K562 (cell line): ENCODE measurements around the gene MX1. TPM values are rescaled to one million over a fixed set of nuclear protein-coding genes. Genes with fewer than 3 reads are reported as not detected.

ENCODE experiments used
- ATAC-seq: fragments of 200-7000 bp; cut with Tn5 transposase; 3 replicates; pipeline ENCODE4 v1.9.1; 2020; ENCODE audit warnings: moderate library complexity
- BruUV-seq: library from RNA; stranded (reverse); fragments of 400-500 nt; replicated peaks from 2 replicates; lab custom pipeline; 2021; lab: Mats Ljungman, UMichigan
- CTCF ChIA-PET: fragments of 300-600 bp; formaldehyde crosslinking; extraction: SDS; loops from one replicate; lab custom pipeline; 2021; ENCODE audit warnings: low intra/inter-chr PET ratio; lab: Yijun Ruan, JAX
- POLR2A ChIA-PET: fragments of 300-600, 350-650 bp; sonication (Branson Sonifier 250); formaldehyde crosslinking; extraction: SDS; loops from one replicate; lab custom pipeline; 2021; ENCODE audit warnings: antibody characterized with exemption, inconsistent platforms; lab: Yijun Ruan, JAX
- DNase-seq, 4 experiments: peaks; one replicate each; pipeline versions ENCODE4 v3.0.0 to v3.0.0-alpha.2; 2011 to 2018; ENCODE audit warnings: low spot score in 3 of 4, mixed read lengths in 3 of 4; ENCODE audit errors: extremely low read depth in 1 of 4
- FAIRE-seq: peaks from 2 replicates; lab custom pipeline; 2011; peaks lifted over from hg19 to GRCh38; lab: Jason Lieb, UNC
- H2AFZ ChIP-seq: 2 replicates; pipeline ENCODE4 v1.6.0; 2011; ENCODE audit warnings: low read depth, low read length, control low read depth, inconsistent platforms
- H3K27ac ChIP-seq: fragments of 200-600 bp; 3 replicates; pipeline ENCODE4 v1.8.0; 2011; ENCODE audit warnings: low read depth, mild to moderate bottlenecking, control low read depth, inconsistent platforms, low read length, moderate library complexity, mixed read lengths; ENCODE audit errors: extremely low read depth
- H3K27me3 ChIP-seq, 2 experiments: fragments of 300-600 bp in 1 of 2; 2 replicates in 1 of 2; 3 replicates in 1 of 2; pipeline versions ENCODE4 v1.6.0 to v1.8.0; 2011; ENCODE audit warnings: inconsistent platforms in 2 of 2, low read length in 2 of 2, mild to moderate bottlenecking in 1 of 2, mixed read lengths in 1 of 2, moderate library complexity in 1 of 2; ENCODE audit not compliant: control insufficient read depth in 2 of 2, insufficient read depth in 2 of 2
- H3K36me3 ChIP-seq: fragments of 300-600 bp; 3 replicates; pipeline ENCODE4 v1.8.0; 2011; ENCODE audit warnings: mild to moderate bottlenecking, low read length, inconsistent platforms; ENCODE audit not compliant: control insufficient read depth, insufficient read depth
- H3K4me1 ChIP-seq, 2 experiments: fragments of 200-600 bp in 1 of 2; replicated peaks in 1 of 2; 2 replicates in 1 of 2; 3 replicates in 1 of 2; pipeline versions ENCODE4 v1.5.1 to v1.8.0; 2011; ENCODE audit warnings: inconsistent platforms in 2 of 2, low read length in 2 of 2, mild to moderate bottlenecking in 1 of 2, mixed read lengths in 1 of 2, moderate library complexity in 1 of 2; ENCODE audit not compliant: control insufficient read depth in 2 of 2, insufficient read depth in 2 of 2
- H3K4me2 ChIP-seq: 2 replicates; pipeline ENCODE4 v1.6.1; 2011; ENCODE audit warnings: low read length, control low read depth, inconsistent platforms, mixed read lengths; ENCODE audit not compliant: insufficient read depth
- H3K4me3 ChIP-seq: fragments of 200-600 bp; sonication (generic), shearing (Covaris generic); 2 replicates; pipeline ENCODE4 v1.5.1; 2016; ENCODE audit warnings: control low read depth, inconsistent platforms
- H3K79me2 ChIP-seq: fragments of 200-600 bp; 3 replicates; pipeline ENCODE4 v1.8.0; 2011; ENCODE audit warnings: low read length, inconsistent platforms; ENCODE audit not compliant: control insufficient read depth, insufficient read depth
- H3K9ac ChIP-seq, 2 experiments: 2 replicates each; pipeline versions ENCODE4 v1.6.0 to v1.6.1; 2011; ENCODE audit warnings: low read depth in 2 of 2, low read length in 2 of 2, control low read depth in 1 of 2, inconsistent platforms in 1 of 2, mild to moderate bottlenecking in 1 of 2, mixed read lengths in 1 of 2; ENCODE audit not compliant: insufficient read depth in 1 of 2
- H3K9me1 ChIP-seq: one replicate; pipeline ENCODE4 v1.6.0; 2011; ENCODE audit warnings: inconsistent platforms, mild to moderate bottlenecking, low read length, moderate library complexity; ENCODE audit not compliant: control insufficient read depth, insufficient read depth
- H3K9me3 ChIP-seq: replicated peaks from 2 replicates; pipeline ENCODE4 v1.5.1; 2011; ENCODE audit warnings: low read depth, low read length, inconsistent platforms; ENCODE audit not compliant: control insufficient read depth, insufficient read depth
- H4K20me1 ChIP-seq: replicated peaks from 2 replicates; pipeline ENCODE4 v1.6.1; 2011; ENCODE audit warnings: low read length, inconsistent platforms, mixed read lengths; ENCODE audit not compliant: control insufficient read depth, insufficient read depth
- BMI1 ChIP-seq: fragments of 150-350 bp; IDR thresholded peaks from 2 replicates; pipeline ENCODE4 v1.6.1; 2014; ENCODE audit warnings: low read length
- BRCA1 ChIP-seq, 2 experiments: fragments of 450-650 bp in 1 of 2; sonication (generic) in 1 of 2; formaldehyde crosslinking in 1 of 2; IDR thresholded peaks; 2 replicates each; pipeline versions ENCODE4 v1.5.0 to v1.6.1; 2017 to 2020; ENCODE audit warnings: mild to moderate bottlenecking in 1 of 2, missing genetic modification reagents in 1 of 2
- BRD4 ChIP-seq: fragments of 200-600 bp; sonication (generic); IDR thresholded peaks from 2 replicates; pipeline ENCODE4 v1.6.1; 2017; ENCODE audit warnings: inconsistent platforms
- CBFA2T2 ChIP-seq: fragments of 450-650 bp; conservative IDR thresholded peaks from 2 replicates; pipeline ENCODE4 v1.6.1; 2017; ENCODE audit warnings: mild to moderate bottlenecking
- CHAMP1 ChIP-seq: fragments of 450-650 bp; IDR thresholded peaks from 2 replicates; pipeline ENCODE4 v1.6.1; 2016; ENCODE audit warnings: mild to moderate bottlenecking
- CTBP1 ChIP-seq: fragments of 450-650 bp; IDR thresholded peaks from 2 replicates; pipeline ENCODE4 v1.6.1; 2016; ENCODE audit warnings: borderline replicate concordance
- MITF ChIP-seq: IDR thresholded peaks from 2 replicates; pipeline ENCODE4 v1.6.1; 2014; ENCODE audit warnings: antibody characterized with exemption
- RNF219 ChIP-seq: fragments of 250-450 bp; sonication (Bioruptor Pico); IDR thresholded peaks from 2 replicates; pipeline ENCODE4 v1.5.0; 2022; ENCODE audit warnings: mild to moderate bottlenecking
- STAT5A ChIP-seq: IDR thresholded peaks from 2 replicates; pipeline ENCODE4 v1.6.1; 2012; ENCODE audit warnings: low read length, inconsistent platforms, borderline replicate concordance
- TFAP4 ChIP-seq: sonication (generic); formaldehyde crosslinking; IDR thresholded peaks from 2 replicates; pipeline ENCODE4 v1.8.0; 2022; ENCODE audit warnings: missing genetic modification reagents, mild to moderate bottlenecking, moderate library complexity, borderline replicate concordance
- VEZF1 ChIP-seq: fragments of 200-800 bp; sonication (Bioruptor generic); IDR thresholded peaks from 2 replicates; pipeline ENCODE4 v1.6.1; 2017; ENCODE audit warnings: missing genetic modification characterization, missing compliant biosample characterization
- ZNF197 ChIP-seq: fragments of 200-800 bp; sonication (Bioruptor generic); IDR thresholded peaks from 2 replicates; pipeline ENCODE4 v1.6.1; 2016; ENCODE audit warnings: low read depth, missing genetic modification characterization, missing compliant biosample characterization
- ZNF76 ChIP-seq: fragments of 250-450 bp; sonication (Bioruptor Pico); IDR thresholded peaks from 2 replicates; pipeline ENCODE4 v1.4.0; 2020; ENCODE audit warnings: mild to moderate bottlenecking, moderate library complexity, borderline replicate concordance
- WGBS: fragments of 100-300 bp; shearing (Covaris generic); methylation state at CpG from one replicate; pipeline ENCODE4 v1.1.6; 2016; ENCODE audit warnings: low coverage, mixed read lengths; ENCODE audit not compliant: insufficient coverage; ENCODE audit errors: missing lambda C conversion rate; 5-methylcytosine and 5-hydroxymethylcytosine counted together
- in situ Hi-C: fragments of 300-500 bp; cut with MboI; formaldehyde crosslinking; loops from 4 replicates; pipeline ENCODE4 v1.15.0; 2018; ENCODE audit warnings: inconsistent platforms, mixed read lengths
- intact Hi-C: fragments of 100-400 bp; cut with micrococcal nuclease; formaldehyde crosslinking; loops from 2 replicates; pipeline ENCODE4 v1.14.2; 2022
- polyA plus RNA-seq, 8 experiments: library from polyadenylated mRNA; depleted of rRNA in 4 of 8; stranded (reverse) in 5 of 8; unstranded in 3 of 8; fragments of >200 nt; fragmentation: Nextera tagmentation in 2 of 8; fragmentation: Illumina TruSeq in 1 of 8; extraction: Ambion mirVana in 2 of 8; extraction: Trizol in 1 of 8; gene quantifications; 2 replicates each; pipeline versions ENCODE4 v1.2.1 to v1.2.3, GENCODE V29; 2011 to 2014; ENCODE audit warnings: inconsistent platforms in 1 of 8, missing spikeins in 1 of 8
- total RNA-seq, 7 experiments: library from RNA; depleted of rRNA in 6 of 7; stranded (reverse); fragments of >200 nt in 6 of 7; fragmentation: Illumina TruSeq in 2 of 7; extraction: Trizol in 2 of 7; gene quantifications; 2 replicates each; pipeline versions ENCODE4 v1.2.1 to v1.2.3, GENCODE V29; 2011 to 2021; ENCODE audit warnings: low replicate concordance in 1 of 7

MX1 gene
- total and polyA plus RNA-seq, 9 of the 15 experiments (the other 6 are each of a cell fraction or from before 2014, with no cell fraction given) = 0.07 to 0.51 (median 0.21) TPM; not detected in 5

- TF ChIP-seq TFAP4 (CRISPR knock-in tag) = no peak
- TF ChIP-seq VEZF1 = no peak
These were observed 22.1 kb upstream of the MX1 start (continued) for GRCh38 chr21:41403966-41404365.

- 2% methylated on average over 4 of the region's 4 CpGs for WGBS
- H3K9me3 ChIP-seq = no peaks in the 10 kb centered on the region
- ATAC-seq (no peak), FAIRE-seq (no peak), DNase-seq (no peak)
- no peaks in the 10 kb centered on the region for H3K79me2 ChIP-seq
- BruUV-seq = no TSS peak
- H3K36me3 ChIP-seq = no peaks in the 10 kb centered on the region
- ChIA-PET POLR2A (no interaction called here), CTCF (no interaction called here)
- in situ Hi-C loops (no loop called here), intact Hi-C loops (no loop called here)
- H4K20me1 ChIP-seq = no peaks in the 10 kb centered on the region
- no peak overlapping the region for H2AFZ ChIP-seq
- no peaks in the 10 kb centered on the region for H3K9me1 ChIP-seq
- H3K27ac ChIP-seq = no peak overlapping the region
- no peak overlapping the region for H3K4me2 ChIP-seq
- H3K27me3 ChIP-seq = peaks cover 18 to 38% of the 10 kb centered on the region in 2 experiments; a peak in 3 of 5 replicates
- H3K4me3 ChIP-seq = no peak overlapping the region
- H3K9ac ChIP-seq = no peak overlapping the region
- H3K4me1 ChIP-seq = no peaks in the 10 kb centered on the region
- TF ChIP-seq RNF219 (no peak), CTBP1 (no peak), CBFA2T2 (no peak), ZNF197 (CRISPR knock-in tag) (no peak), BRD4 (no peak), STAT5A (no peak), CHAMP1 (no peak), BRCA1 (IDR thresholded peaks at IDR 0.05) (no peak), BRCA1 (CRISPR knock-in tag; IDR thresholded peaks at IDR 0.05) (no peak), ZNF76 (no peak), BMI1 (no peak), MITF (no peak)
These were observed 20.7 kb upstream of the MX1 start for GRCh38 chr21:41405321-41405720.
